Head of caudate nucleus (tissue), 42 donors: ENCODE results near the gene DZIP3.

Experiments
- DNase-seq, 42 donors: peaks; one replicate each; pipeline versions ENCODE4 v3.0.0 to v3.0.0-alpha.2; 2020 to 2021; ENCODE audit warnings: mixed read lengths in 7 of 42
- intact Hi-C: fragments of 100-400 bp; cut with DNase I; formaldehyde crosslinking; loops from one replicate; pipeline ENCODE4 v1.15.0; 2022

DZIP3 gene

GRCh38 chr3:108589081-108589997, at the start of gene DZIP3, which contains the start of gene CIP2A:
DZIP3 (plus strand) TSS chr3:108589722; CDS start chr3:108605407, 15,685 bp downstream.
CIP2A (minus strand) TSS chr3:108589438; CDS start chr3:108589375, 63 bp downstream.
- intact Hi-C loops: no loop called here

GRCh38 chr3:108546247-108546646, 43.3 kb upstream of the DZIP3 start:
- no peak for DNase-seq
- intact Hi-C loops: no loop called here

More at GRCh38 chr3:108589081-108589997, at the start of gene DZIP3, which contains the start of gene CIP2A:
- peak; percentile 62 to 91 (median 84) for DNase-seq

- intact Hi-C loops: no loop called here
- DNase-seq: no peak
Measured at GRCh38 chr3:108546692-108547091, 42.8 kb upstream of the DZIP3 start.

GRCh38 chr3:108548304-108548703, 41.2 kb upstream of the DZIP3 start:
- intact Hi-C loops: no loop called here
- no peak for DNase-seq

GRCh38 chr3:108548886-108549285, 40.6 kb upstream of the DZIP3 start:
- no peak for DNase-seq
- intact Hi-C loops: no loop called here

GRCh38 chr3:108552267-108553159, 37.0 kb upstream of the DZIP3 start:
- intact Hi-C loops: loop anchor here (2.0 kb wide), 1 partner anchor 62 kb away; no protein-coding TSS in a partner anchor
- peak in 7 of 42 donors; percentile 4 to 50 (median 8) for DNase-seq

GRCh38 chr3:108554229-108554628, 35.3 kb upstream of the DZIP3 start:
- DNase-seq: no peak
- intact Hi-C loops: no loop called here

GRCh38 chr3:108554913-108555571, 34.5 kb upstream of the DZIP3 start:
- no peak for DNase-seq
- intact Hi-C loops: no loop called here

GRCh38 chr3:108555966-108556581, 33.4 kb upstream of the DZIP3 start:
- intact Hi-C loops: no loop called here
- DNase-seq: no peak

- no peak for DNase-seq
- intact Hi-C loops: no loop called here
Measured at GRCh38 chr3:108562565-108562964, 27.0 kb upstream of the DZIP3 start.

GRCh38 chr3:108564564-108564963, 25.0 kb upstream of the DZIP3 start:
- DNase-seq: no peak
- intact Hi-C loops: no loop called here

GRCh38 chr3:108565506-108565905, 24.0 kb upstream of the DZIP3 start:
- intact Hi-C loops: no loop called here

GRCh38 chr3:108566599-108566998, 22.9 kb upstream of the DZIP3 start:
- intact Hi-C loops: no loop called here
- no peak for DNase-seq

More at GRCh38 chr3:108565506-108565905, 24.0 kb upstream of the DZIP3 start:
- DNase-seq: no peak

GRCh38 chr3:108569336-108569735, 20.2 kb upstream of the DZIP3 start:
- intact Hi-C loops: no loop called here
- no peak for DNase-seq

GRCh38 chr3:108578064-108578463, 11.5 kb upstream of the DZIP3 start:
- intact Hi-C loops: no loop called here
- DNase-seq: no peak

- intact Hi-C loops: no loop called here
- DNase-seq: no peak
Measured at GRCh38 chr3:108588601-108589000, 921 bp upstream of the DZIP3 start.

GRCh38 chr3:108589998-108590323, 439 bp downstream of the DZIP3 start:
- intact Hi-C loops: no loop called here
- no peak for DNase-seq

- peak in 1 of 42 donors; percentile 21 for DNase-seq
- intact Hi-C loops: no loop called here
Measured at GRCh38 chr3:108590460-108590859, 938 bp downstream of the DZIP3 start.

GRCh38 chr3:108595321-108595720, 5.8 kb downstream of the DZIP3 start:
- intact Hi-C loops: no loop called here
- no peak for DNase-seq
